ENCODE results near the gene ADTRP. TPM values are rescaled to one million over a fixed set of nuclear protein-coding genes. Genes with fewer than 3 reads are reported as not detected.

The ADTRP gene
- total and polyA plus RNA-seq, 2 donors (not counting 1 experiment from before 2014, with no cell fraction given): 0.23 to 1.7 TPM

- H3K27ac ChIP-seq (ENCODE audit: insufficient read depth, low read length): no peak overlapping the region
- H3K27me3 ChIP-seq (ENCODE audit: control insufficient read depth, insufficient read depth, low read length): no peaks in the 10 kb centered on the region
- H3K4me2 ChIP-seq (ENCODE audit: extremely low read depth, insufficient read depth, low read length): no peak overlapping the region
- H3K79me2 ChIP-seq (ENCODE audit: control insufficient read depth, insufficient read depth, low read length): no peaks in the 10 kb centered on the region
- no peak overlapping the region for H3K9ac ChIP-seq (ENCODE audit: insufficient read depth, low read length)
- no peaks in the 10 kb centered on the region for H4K20me1 ChIP-seq (ENCODE audit: control insufficient read depth, extremely low read depth, insufficient read depth, low read length)
- no peaks in the 10 kb centered on the region for H3K36me3 ChIP-seq (ENCODE audit: control insufficient read depth, insufficient read depth, low read length)
- no peak overlapping the region for H3K4me3 ChIP-seq (replicated peaks in 1 of 4; ENCODE audit: control extremely low read depth in 1 of 4, insufficient read depth in 1 of 4, low read depth in 3 of 4, low read length in 4 of 4)
- no peak overlapping the region for H2AFZ ChIP-seq (ENCODE audit: low read length)
- H3K9me3 ChIP-seq (ENCODE audit: control insufficient read depth, insufficient read depth, low read depth, low read length): no peaks in the 10 kb centered on the region
- H3K4me1 ChIP-seq (ENCODE audit: control insufficient read depth, extremely low read depth, insufficient read depth, low read length): peaks cover 18% of the 10 kb centered on the region
- TF ChIP-seq CTCF (conservative IDR thresholded peaks at IDR 0.05 in 1 of 2, IDR thresholded peaks at IDR 0.05 in 1 of 2; ENCODE audit: low read depth in 1 of 2, low read length in 2 of 2) (peak in 1 of 2 donors; percentile 22), EZH2 (IDR thresholded peaks at IDR 0.05; ENCODE audit: low read length, missing control alignments) (no peak)
- peak in 1 of 2 donors; percentile 69 for DNase-seq (ENCODE audit: low read depth in 2 of 2)
Measured at GRCh38 chr6:11766043-11766442, 12.6 kb downstream of the ADTRP start.

GRCh38 chr6:11764250-11764604, 14.4 kb downstream of the ADTRP start:
- Histone ChIP-seq H3K4me1 (ENCODE audit: control insufficient read depth, extremely low read depth, insufficient read depth, low read length) (peaks cover 13% of the 10 kb centered on the region), H3K27ac (ENCODE audit: insufficient read depth, low read length) (no peak overlapping the region), H4K20me1 (ENCODE audit: control insufficient read depth, extremely low read depth, insufficient read depth, low read length) (no peaks in the 10 kb centered on the region), H3K36me3 (ENCODE audit: control insufficient read depth, insufficient read depth, low read length) (no peaks in the 10 kb centered on the region), H3K4me2 (ENCODE audit: extremely low read depth, insufficient read depth, low read length) (no peak overlapping the region), H3K4me3 (replicated peaks in 1 of 4; ENCODE audit: control extremely low read depth in 1 of 4, insufficient read depth in 1 of 4, low read depth in 3 of 4, low read length in 4 of 4) (no peak overlapping the region), H3K79me2 (ENCODE audit: control insufficient read depth, insufficient read depth, low read length) (no peaks in the 10 kb centered on the region), H3K9ac (ENCODE audit: insufficient read depth, low read length) (no peak overlapping the region), H3K27me3 (ENCODE audit: control insufficient read depth, insufficient read depth, low read length) (no peaks in the 10 kb centered on the region), H3K9me3 (ENCODE audit: control insufficient read depth, insufficient read depth, low read depth, low read length) (no peaks in the 10 kb centered on the region), H2AFZ (ENCODE audit: low read length) (no peak overlapping the region)
- no peak for TF ChIP-seq CTCF (conservative IDR thresholded peaks at IDR 0.05 in 1 of 2, IDR thresholded peaks at IDR 0.05 in 1 of 2; ENCODE audit: low read depth in 1 of 2, low read length in 2 of 2)
- no peak for TF ChIP-seq EZH2 (IDR thresholded peaks at IDR 0.05; ENCODE audit: low read length, missing control alignments)
- no peak for DNase-seq (ENCODE audit: low read depth in 2 of 2)

- Histone ChIP-seq H3K4me3 (replicated peaks in 1 of 4; ENCODE audit: control extremely low read depth in 1 of 4, insufficient read depth in 1 of 4, low read depth in 3 of 4, low read length in 4 of 4) (no peak overlapping the region), H4K20me1 (ENCODE audit: control insufficient read depth, extremely low read depth, insufficient read depth, low read length) (no peaks in the 10 kb centered on the region), H3K27ac (ENCODE audit: insufficient read depth, low read length) (no peak overlapping the region), H3K4me2 (ENCODE audit: extremely low read depth, insufficient read depth, low read length) (no peak overlapping the region), H3K36me3 (ENCODE audit: control insufficient read depth, insufficient read depth, low read length) (no peaks in the 10 kb centered on the region), H2AFZ (ENCODE audit: low read length) (no peak overlapping the region), H3K79me2 (ENCODE audit: control insufficient read depth, insufficient read depth, low read length) (no peaks in the 10 kb centered on the region), H3K27me3 (ENCODE audit: control insufficient read depth, insufficient read depth, low read length) (no peaks in the 10 kb centered on the region), H3K9me3 (ENCODE audit: control insufficient read depth, insufficient read depth, low read depth, low read length) (no peaks in the 10 kb centered on the region), H3K4me1 (ENCODE audit: control insufficient read depth, extremely low read depth, insufficient read depth, low read length) (peaks cover 8% of the 10 kb centered on the region), H3K9ac (ENCODE audit: insufficient read depth, low read length) (no peak overlapping the region)
- no peak for TF ChIP-seq CTCF (conservative IDR thresholded peaks at IDR 0.05 in 1 of 2, IDR thresholded peaks at IDR 0.05 in 1 of 2; ENCODE audit: low read depth in 1 of 2, low read length in 2 of 2)
- no peak for TF ChIP-seq EZH2 (IDR thresholded peaks at IDR 0.05; ENCODE audit: low read length, missing control alignments)
- DNase-seq (ENCODE audit: low read depth in 2 of 2): peak; percentile 26 to 46
Measured at GRCh38 chr6:11763460-11764249, 14.9 kb downstream of the ADTRP start.
